Adrenal gland (tissue), 12 donors: ENCODE data around the gene DYNLT2B. TPM values are rescaled to one million over a fixed set of nuclear protein-coding genes. Genes with fewer than 3 reads are reported as not detected.
"Not testable (repeated sequence)": the region's sequence is repeated elsewhere in the genome, so short reads cannot be mapped to it uniquely, and the experiment has no call there.

Source experiments
- DNase-seq, 7 donors: peaks; one replicate each; pipeline ENCODE4 v3.0.0-alpha.2; 2019 to 2020
- H3K27ac ChIP-seq, 5 donors: fragments of 200-600 bp; sonication (generic) in 4 of 5; 1 replicate in 3 of 5; 2 replicates in 2 of 5; pipeline versions ENCODE4 v1.5.1 to v1.8.0; 2016 to 2020; ENCODE audit warnings: mild to moderate bottlenecking in 1 of 5
- H3K27me3 ChIP-seq: fragments of 200-600 bp; 2 replicates; pipeline ENCODE4 v1.8.0; 2021
- H3K36me3 ChIP-seq, 2 donors: fragments of 200-600 bp; replicated peaks in 1 of 2; 1 replicate in 1 of 2; 2 replicates in 1 of 2; pipeline versions ENCODE4 v1.5.1 to v1.8.0; 2018 to 2022
- H3K4me1 ChIP-seq, 2 donors: fragments of 200-600 bp; replicated peaks in 1 of 2; 1 replicate in 1 of 2; 2 replicates in 1 of 2; pipeline versions ENCODE4 v1.5.1 to v1.8.0; 2018 to 2021
- H3K4me3 ChIP-seq, 4 donors: fragments of 200-600 bp; sonication (generic) in 3 of 4; one replicate each; pipeline ENCODE4 v1.5.1; 2016 to 2018
- H3K9me3 ChIP-seq, 3 donors: fragments of 200-600 bp; sonication (generic) in 1 of 3; replicated peaks in 1 of 3; 1 replicate in 2 of 3; 2 replicates in 1 of 3; pipeline versions ENCODE4 v1.5.1 to v1.8.0; 2016 to 2021
- POLR2A ChIP-seq, 2 donors: fragments of 450-650 bp; IDR thresholded peaks; one replicate each; pipeline ENCODE4 v1.6.1; 2017; ENCODE audit warnings: antibody characterized with exemption in 2 of 2, mild to moderate bottlenecking in 2 of 2, moderate library complexity in 1 of 2
- WGBS, 4 donors: extraction: QIAGEN DNeasy Blood & Tissue Kit in 2 of 4; methylation state at CpG; one replicate each; pipeline versions ENCODE4 v1.1.5 to v1.1.7; 2013 to 2017; 5-methylcytosine and 5-hydroxymethylcytosine counted together
- intact Hi-C, 2 donors: fragments of 100-400 bp; cut with DNase I; formaldehyde crosslinking; loops; one replicate each; pipeline versions ENCODE4 v1.14.1 to v1.15.0; 2022 to 2023
- polyA plus RNA-seq, 3 donors: library from polyadenylated mRNA; stranded (reverse); fragments of 200-250 nt in 2 of 3; fragments of 350-450 nt in 1 of 3; fragmentation: Illumina TruSeq in 1 of 3; extraction: RNeasy Lipid Tissue Mini Kit (QIAGEN cat#74804) in 1 of 3; gene quantifications; one replicate each; pipeline ENCODE4 v1.2.3, GENCODE V29; 2013 to 2014
- total RNA-seq, 9 donors: library from RNA; depleted of rRNA in 4 of 9; stranded (reverse); fragments of >200 nt in 4 of 9; fragments of 120-200 nt in 1 of 9; fragmentation: NEBNext Ultra II Directional in 1 of 9; extraction: Animal tissue kit (Norgen Biotek cat#: 25700) in 1 of 9; gene quantifications; one replicate each; pipeline versions ENCODE4 v1.1.0 to v1.2.4, GENCODE V29; 2013 to 2023
- TF ChIP-seq, protein P1 (sequence below), 6 experiments: fragments of 450-650 bp in 4 of 6; fragments of 200-600 bp in 2 of 6; sonication (generic) in 1 of 6; IDR thresholded peaks; 1 replicate in 5 of 6; 2 replicates in 1 of 6; pipeline versions ENCODE4 v1.5.1 to v1.8.0; 2016 to 2021; ENCODE audit warnings: antibody characterized with exemption in 6 of 6, mild to moderate bottlenecking in 2 of 6, moderate library complexity in 1 of 6
- donor health status: healthy with polysubstance abuse.
- donor health status: Bipolar disorder and iron deficiency.
- donor health status: DM: yes; HTN: yes; CAD: no.
- donor health status: DM: no; HTN: no; CAD: no.
- donor health status: DM: no; HTN: no; CAD: no.
- donor health status: DM: yes; HTN: yes; CAD: no.

Gene DYNLT2B
- total and polyA plus RNA-seq, 12 donors, result 3.4 to 34.5 (median 11.5) TPM

- DNase-seq, result no peak
- 75 to 87% (median 82%) methylated on average over 5 of the region's 5 CpGs for WGBS, 4 donors
- Histone ChIP-seq H3K4me3 (no peak overlapping the region), H3K36me3 (peaks cover 0 to 21% of the 10 kb centered on the region in 2 donors), H3K4me1 (no peaks in the 10 kb centered on the region), H3K27me3 (no peaks in the 10 kb centered on the region), H3K27ac (no peak overlapping the region), H3K9me3 (no peaks in the 10 kb centered on the region)
- intact Hi-C loops, result loop anchor here in 1 of 2 donors (10.0 kb wide), 1 partner anchor 430 kb away; no protein-coding TSS in a partner anchor
- no peak for TF ChIP-seq POLR2A (IDR thresholded peaks at IDR 0.05)
- TF ChIP-seq, protein P1, sequence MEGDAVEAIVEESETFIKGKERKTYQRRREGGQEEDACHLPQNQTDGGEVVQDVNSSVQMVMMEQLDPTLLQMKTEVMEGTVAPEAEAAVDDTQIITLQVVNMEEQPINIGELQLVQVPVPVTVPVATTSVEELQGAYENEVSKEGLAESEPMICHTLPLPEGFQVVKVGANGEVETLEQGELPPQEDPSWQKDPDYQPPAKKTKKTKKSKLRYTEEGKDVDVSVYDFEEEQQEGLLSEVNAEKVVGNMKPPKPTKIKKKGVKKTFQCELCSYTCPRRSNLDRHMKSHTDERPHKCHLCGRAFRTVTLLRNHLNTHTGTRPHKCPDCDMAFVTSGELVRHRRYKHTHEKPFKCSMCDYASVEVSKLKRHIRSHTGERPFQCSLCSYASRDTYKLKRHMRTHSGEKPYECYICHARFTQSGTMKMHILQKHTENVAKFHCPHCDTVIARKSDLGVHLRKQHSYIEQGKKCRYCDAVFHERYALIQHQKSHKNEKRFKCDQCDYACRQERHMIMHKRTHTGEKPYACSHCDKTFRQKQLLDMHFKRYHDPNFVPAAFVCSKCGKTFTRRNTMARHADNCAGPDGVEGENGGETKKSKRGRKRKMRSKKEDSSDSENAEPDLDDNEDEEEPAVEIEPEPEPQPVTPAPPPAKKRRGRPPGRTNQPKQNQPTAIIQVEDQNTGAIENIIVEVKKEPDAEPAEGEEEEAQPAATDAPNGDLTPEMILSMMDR (IDR thresholded peaks at IDR 0.05), result no peak
Observed at GRCh38 chr3:196254376-196255283, 63.4 kb downstream of the DYNLT2B start.

DNA sequence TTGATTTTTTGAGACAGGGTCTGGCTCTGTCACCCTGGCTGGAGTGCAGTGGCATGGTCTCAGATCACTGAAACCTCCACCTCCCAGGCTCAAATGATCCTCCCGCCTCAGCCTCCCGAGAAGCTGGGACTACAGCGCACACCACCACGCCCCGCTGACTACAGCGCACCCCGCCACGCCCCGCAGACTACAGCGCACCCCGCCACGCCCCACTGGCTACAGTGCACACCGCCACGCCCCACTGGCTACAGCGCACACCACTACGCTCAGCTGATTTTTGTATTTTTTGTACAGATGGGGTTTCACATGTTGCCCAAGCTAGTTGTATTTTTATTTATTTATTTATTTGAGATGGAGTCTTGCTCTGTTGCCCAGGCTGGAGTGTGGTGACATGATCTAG, 66.1 kb downstream of the DYNLT2B start:
- no peak overlapping the region for H3K4me3 ChIP-seq
- H3K4me1 ChIP-seq, result no peaks in the 10 kb centered on the region
- DNase-seq, result no peak
- TF ChIP-seq POLR2A (IDR thresholded peaks at IDR 0.05), result no peak
- no peaks in the 10 kb centered on the region for H3K27me3 ChIP-seq
- intact Hi-C loops, result loop anchor here in 1 of 2 donors (10.0 kb wide), 1 partner anchor 433 kb away; no protein-coding TSS in a partner anchor
- no peak overlapping the region for H3K27ac ChIP-seq
- WGBS, 4 donors, result 94 to 98% (median 97%) methylated on average over 16 of the region's 16 CpGs
- no peaks in the 10 kb centered on the region for H3K9me3 ChIP-seq
- H3K36me3 ChIP-seq, result peaks cover 0 to 26% of the 10 kb centered on the region in 2 donors

GRCh38 chr3:196246612-196247308, 71.3 kb downstream of the DYNLT2B start:
- no peaks in the 10 kb centered on the region for H3K9me3 ChIP-seq
- no peak for TF ChIP-seq POLR2A (IDR thresholded peaks at IDR 0.05)
- TF ChIP-seq, protein P1 (IDR thresholded peaks at IDR 0.05), result no peak
- intact Hi-C loops, result no loop called here
- H3K36me3 ChIP-seq, result peaks cover 0 to 41% of the 10 kb centered on the region in 2 donors
- H3K27me3 ChIP-seq, result no peaks in the 10 kb centered on the region
- no peak overlapping the region for H3K27ac ChIP-seq
- H3K4me3 ChIP-seq, result no peak overlapping the region
- no peak for DNase-seq
- H3K4me1 ChIP-seq, result no peaks in the 10 kb centered on the region
- WGBS, 4 donors, result 79 to 92% (median 89%) methylated on average over 13 of the region's 13 CpGs

- intact Hi-C loops, H3K27ac ChIP-seq, H3K27me3 ChIP-seq, DNase-seq, H3K9me3 ChIP-seq, H3K4me3 ChIP-seq: not testable (repeated sequence)
- H3K36me3 ChIP-seq, result peaks cover 0 to 64% of the 10 kb centered on the region in 2 donors
- peaks cover 7 to 17% of the 10 kb centered on the region in 2 donors for H3K4me1 ChIP-seq
- WGBS, 4 donors, result 95 to 99% (median 98%) methylated on average over 21 to 34 of the region's 34 CpGs; no CpG with 5 or more reads in 1 of the 4 donors
Observed at GRCh38 chr3:196244166-196244565, 73.9 kb downstream of the DYNLT2B start.

DNA sequence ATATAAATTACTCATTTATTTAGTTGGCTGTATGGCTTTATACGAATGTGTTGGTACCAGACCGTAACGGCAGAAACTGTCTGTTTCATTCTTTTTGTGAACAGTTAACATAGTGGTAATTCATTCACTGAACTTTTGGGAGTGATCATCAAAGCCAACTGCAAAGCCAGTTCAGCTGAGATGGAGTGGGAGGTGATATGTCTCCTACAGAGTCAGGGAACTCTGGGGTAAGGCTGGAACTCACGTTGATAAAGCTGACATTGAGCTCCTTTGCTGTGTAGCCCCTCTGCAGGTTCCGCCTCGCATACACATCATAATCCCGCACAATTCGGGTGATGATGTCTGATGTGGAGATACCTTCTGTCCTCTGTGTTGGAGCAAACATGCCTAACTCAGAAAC, 76.3 kb downstream of the DYNLT2B start:
- intact Hi-C loops, result no loop called here
- TF ChIP-seq, protein P1 (IDR thresholded peaks at IDR 0.05), result no peak
- no peak for TF ChIP-seq POLR2A (IDR thresholded peaks at IDR 0.05)
- no peaks in the 10 kb centered on the region for H3K27me3 ChIP-seq
- H3K9me3 ChIP-seq, result no peaks in the 10 kb centered on the region
- H3K36me3 ChIP-seq, result peaks cover 0 to 74% of the 10 kb centered on the region in 2 donors
- WGBS, 4 donors, result 87 to 90% (median 89%) methylated on average over 8 of the region's 8 CpGs
- H3K27ac ChIP-seq, result no peak overlapping the region
- peaks cover 7 to 23% of the 10 kb centered on the region in 2 donors for H3K4me1 ChIP-seq
- H3K4me3 ChIP-seq, result no peak overlapping the region
- DNase-seq, result no peak
